Adipocyte (in vitro differentiated cells): ENCODE data around the gene SMIM41.
A peak's percentile ranks its signal among the peaks of the same experiment; 100 is the strongest.

ENCODE experiments used
- DNase-seq: peaks from one replicate; pipeline ENCODE4 v3.0.0-alpha.2; 2015; ENCODE audit warnings: low read depth
- H3K27me3 ChIP-seq: replicated peaks from 2 replicates; pipeline ENCODE4 v1.7.0; 2013; ENCODE audit warnings: mild to moderate bottlenecking, low read length, moderate library complexity; ENCODE audit not compliant: control insufficient read depth, insufficient read depth
- H3K36me3 ChIP-seq: 2 replicates; pipeline ENCODE4 v1.7.0; 2013; ENCODE audit warnings: low read length, mild to moderate bottlenecking, moderate library complexity; ENCODE audit not compliant: control insufficient read depth, insufficient read depth, severe bottlenecking
- H3K4me1 ChIP-seq: 2 replicates; pipeline ENCODE4 v1.7.0; 2013; ENCODE audit warnings: mild to moderate bottlenecking, low read length, moderate library complexity; ENCODE audit not compliant: control insufficient read depth, insufficient read depth
- H3K4me3 ChIP-seq: 2 replicates; pipeline ENCODE4 v1.7.0; 2013; ENCODE audit warnings: mild to moderate bottlenecking, low read length, moderate library complexity
- H3K9ac ChIP-seq: 2 replicates; pipeline ENCODE4 v1.7.0; 2013; ENCODE audit warnings: mild to moderate bottlenecking, low read length, moderate library complexity
- H3K9me3 ChIP-seq: 2 replicates; pipeline ENCODE4 v1.7.0; 2013; ENCODE audit warnings: mild to moderate bottlenecking, low read length, moderate library complexity; ENCODE audit not compliant: control insufficient read depth

SMIM41 gene

GRCh38 chr12:52079576-52080402 is at the start of gene SMIM41:
Gene SMIM41, plus strand, starts transcription at chr12:52079704. Its CDS starts 76 bp downstream, at chr12:52079780.
- no peak within 1 kb of the TSS for H3K4me3 ChIP-seq
- H3K36me3 ChIP-seq: peaks cover 32% of the 10 kb centered on the region
- no peaks in the 10 kb centered on the region for H3K27me3 ChIP-seq
- no peak for DNase-seq
- H3K9me3 ChIP-seq: no peaks in the 10 kb centered on the region
- H3K9ac ChIP-seq: no peak within 1 kb of the TSS
- H3K4me1 ChIP-seq: peaks cover 21% of the 10 kb centered on the region

DNA sequence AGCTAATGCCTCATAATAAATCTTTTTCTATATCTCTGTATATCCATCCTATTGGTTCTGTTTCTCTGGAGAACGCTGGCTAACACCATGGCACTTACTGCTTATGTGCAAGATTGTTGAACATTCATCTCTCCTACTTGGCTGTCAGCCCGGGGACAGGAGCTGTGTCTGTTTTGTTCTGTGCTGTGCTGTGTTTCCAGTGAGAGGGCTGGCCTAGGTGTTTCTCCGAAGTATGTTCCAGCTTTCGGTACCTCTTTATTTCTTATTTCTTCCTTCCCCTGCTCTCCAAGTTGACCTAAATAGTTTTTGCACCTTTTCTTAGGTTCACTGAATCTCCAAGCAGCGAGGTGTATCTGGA is 47.1 kb upstream of the SMIM41 start:
- peak overlapping the region; percentile 13 for H3K9ac ChIP-seq
- peak; percentile 82 for DNase-seq

GRCh38 chr12:52032804-52033445 is 46.6 kb upstream of the SMIM41 start:
- DNase-seq: peak; percentile 99
- Histone ChIP-seq H3K9me3 (no peaks in the 10 kb centered on the region), H3K36me3 (no peaks in the 10 kb centered on the region), H3K4me3 (peak overlapping the region; percentile 76), H3K4me1 (peaks cover 17% of the 10 kb centered on the region), H3K27me3 (no peaks in the 10 kb centered on the region), H3K9ac (peak overlapping the region; percentile 81)

More for the DNA sequence above, 47.1 kb upstream of the SMIM41 start:
- Histone ChIP-seq H3K9me3 (no peaks in the 10 kb centered on the region), H3K4me3 (peak overlapping the region; percentile 66), H3K4me1 (peaks cover 17% of the 10 kb centered on the region), H3K27me3 (no peaks in the 10 kb centered on the region), H3K36me3 (no peaks in the 10 kb centered on the region)

- no peaks in the 10 kb centered on the region for H3K36me3 ChIP-seq
- no peaks in the 10 kb centered on the region for H3K27me3 ChIP-seq
- H3K4me1 ChIP-seq: peaks cover 17% of the 10 kb centered on the region
- peak overlapping the region; percentile 76 for H3K4me3 ChIP-seq
- no peaks in the 10 kb centered on the region for H3K9me3 ChIP-seq
- no peak for DNase-seq
- peak overlapping the region; percentile 81 for H3K9ac ChIP-seq
Observed at GRCh38 chr12:52033446-52034140, 45.9 kb upstream of the SMIM41 start.

DNA sequence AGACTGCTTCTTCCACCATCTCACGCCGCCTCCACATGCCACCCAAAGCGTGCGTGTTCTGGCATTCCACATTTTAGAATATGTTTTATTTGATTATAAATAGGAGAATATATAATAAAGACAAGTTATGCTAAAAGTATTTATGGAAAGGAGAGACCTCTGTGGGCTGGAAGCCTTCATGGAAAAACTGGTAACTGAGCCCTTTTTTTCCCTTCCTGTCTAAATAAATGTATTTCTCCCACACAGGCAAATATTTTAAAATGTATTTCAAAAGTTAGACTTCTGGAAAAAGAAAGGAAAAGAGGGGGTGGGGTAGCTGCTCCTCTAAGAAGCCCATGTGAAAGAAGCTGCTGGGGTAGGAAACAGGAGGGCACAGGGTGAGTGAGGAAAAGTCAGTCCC is 44.3 kb upstream of the SMIM41 start:
- Histone ChIP-seq H3K36me3 (no peaks in the 10 kb centered on the region), H3K9ac (no peak overlapping the region)

DNA sequence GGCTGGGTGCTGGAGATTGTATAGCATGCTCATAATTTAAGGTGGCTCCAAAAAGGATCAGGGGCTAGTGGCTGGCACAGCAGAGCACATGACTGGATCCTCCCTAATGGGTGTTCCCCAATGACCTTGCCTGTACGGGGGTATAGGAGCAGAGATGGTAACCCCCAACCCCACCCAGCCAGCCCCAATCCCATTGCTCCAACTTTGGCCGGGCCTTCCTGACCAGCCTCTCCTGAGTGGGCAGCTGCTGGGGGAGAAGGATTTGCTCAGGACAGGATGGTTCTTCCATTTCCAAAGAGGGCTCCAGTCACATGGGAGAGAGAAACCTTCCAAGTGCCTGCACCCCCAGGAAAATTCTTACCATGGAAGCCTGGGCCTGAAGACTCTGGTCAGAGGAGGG is 43.6 kb upstream of the SMIM41 start:
- H3K9ac ChIP-seq: no peak overlapping the region
- no peaks in the 10 kb centered on the region for H3K36me3 ChIP-seq
- DNase-seq: no peak
- H3K9me3 ChIP-seq: no peaks in the 10 kb centered on the region
- H3K4me1 ChIP-seq: peaks cover 17% of the 10 kb centered on the region
- H3K4me3 ChIP-seq: no peak overlapping the region
- H3K27me3 ChIP-seq: no peaks in the 10 kb centered on the region

More for the DNA sequence above, 44.3 kb upstream of the SMIM41 start:
- H3K27me3 ChIP-seq: no peaks in the 10 kb centered on the region
- peaks cover 17% of the 10 kb centered on the region for H3K4me1 ChIP-seq
- H3K9me3 ChIP-seq: no peaks in the 10 kb centered on the region
- no peak overlapping the region for H3K4me3 ChIP-seq
- DNase-seq: no peak

GRCh38 chr12:52036587-52037171 is 42.8 kb upstream of the SMIM41 start:
- H3K9ac ChIP-seq: no peak overlapping the region
- peak; percentile 96 for DNase-seq
- H3K36me3 ChIP-seq: no peaks in the 10 kb centered on the region
- no peaks in the 10 kb centered on the region for H3K27me3 ChIP-seq
- no peaks in the 10 kb centered on the region for H3K9me3 ChIP-seq
- H3K4me1 ChIP-seq: peaks cover 17% of the 10 kb centered on the region
- H3K4me3 ChIP-seq: peak overlapping the region; percentile 58

DNA sequence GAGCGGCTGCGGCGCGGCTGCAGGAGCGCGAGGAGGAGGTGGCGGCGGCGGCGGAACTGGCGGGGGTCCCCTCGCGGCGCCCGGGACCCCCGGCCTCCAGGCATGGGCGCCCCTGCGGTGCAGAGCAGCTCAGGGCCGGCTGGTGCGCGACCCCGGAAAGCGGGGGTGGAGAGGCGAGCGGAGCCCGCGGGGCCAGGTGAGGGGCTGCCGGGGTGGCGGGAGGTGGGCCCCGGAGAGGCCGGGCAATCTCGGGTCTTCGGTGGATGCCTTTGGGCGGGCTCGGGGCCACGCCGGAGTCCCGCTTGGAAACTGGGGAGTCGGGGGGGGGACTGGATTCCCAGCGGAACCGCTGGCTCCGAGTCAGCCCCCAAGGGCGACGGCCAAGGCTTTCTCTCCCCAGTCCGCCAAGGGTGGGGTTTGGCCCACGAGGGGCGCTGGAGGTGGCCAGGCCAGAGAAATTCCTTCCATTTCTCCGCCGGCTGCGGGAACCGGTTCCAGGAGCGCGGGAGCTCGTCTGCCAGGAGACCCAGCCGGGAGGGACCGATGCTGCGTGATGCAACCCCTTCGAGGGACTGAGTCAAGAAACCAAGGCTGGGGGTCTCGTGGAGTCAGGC is 42.1 kb upstream of the SMIM41 start:
- peak; percentile 89 for DNase-seq
- peaks cover 13% of the 10 kb centered on the region for H3K4me1 ChIP-seq
- peak overlapping the region; percentile 75 for H3K9ac ChIP-seq
- peak overlapping the region; percentile 80 for H3K4me3 ChIP-seq
- H3K36me3 ChIP-seq: no peaks in the 10 kb centered on the region
- no peaks in the 10 kb centered on the region for H3K9me3 ChIP-seq
- no peaks in the 10 kb centered on the region for H3K27me3 ChIP-seq

DNA sequence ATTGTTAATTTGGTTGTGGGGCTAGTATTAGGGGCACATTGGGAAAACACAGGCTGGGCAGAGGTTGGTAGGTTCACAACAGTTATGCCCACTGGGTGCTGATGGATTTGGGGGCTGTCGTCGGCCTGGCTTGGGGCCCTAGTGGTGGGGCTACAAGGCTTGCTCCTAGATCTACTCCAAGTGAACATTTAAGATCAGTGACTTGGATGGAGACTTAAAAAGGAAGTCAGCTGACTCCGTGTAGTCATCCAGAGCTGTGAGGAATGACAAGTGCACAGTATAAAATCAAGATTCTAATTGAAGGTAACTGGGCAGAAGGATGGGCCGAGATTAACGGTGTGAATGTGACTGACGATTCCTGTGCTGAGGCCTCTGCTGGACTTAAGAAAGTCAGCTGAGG is 41.1 kb upstream of the SMIM41 start:
- Histone ChIP-seq H3K36me3 (no peaks in the 10 kb centered on the region), H3K9me3 (no peaks in the 10 kb centered on the region), H3K9ac (peak overlapping the region; percentile 20), H3K27me3 (no peaks in the 10 kb centered on the region), H3K4me3 (no peak overlapping the region), H3K4me1 (peaks cover 4% of the 10 kb centered on the region)
- no peak for DNase-seq

DNA sequence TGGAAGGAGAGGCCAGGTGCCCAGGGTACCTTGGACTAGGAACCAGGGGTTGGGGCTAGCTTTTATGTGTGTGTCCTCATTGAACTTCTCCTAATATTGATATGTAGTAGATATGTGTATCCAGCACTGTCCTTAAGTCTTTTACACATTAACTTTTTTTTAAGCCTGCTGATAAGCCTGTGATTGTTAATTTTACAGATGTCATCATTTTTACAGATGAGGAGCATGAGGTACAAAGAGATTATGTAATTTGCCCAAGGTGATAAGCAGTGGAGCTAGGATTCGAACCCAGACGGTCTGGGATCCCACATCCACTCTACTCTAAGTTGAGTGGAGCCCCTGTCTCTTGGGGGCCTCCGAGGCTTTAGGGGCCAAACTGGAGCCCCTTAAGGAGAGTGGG is 38.5 kb upstream of the SMIM41 start:
- Histone ChIP-seq H3K4me3 (no peak overlapping the region), H3K9ac (no peak overlapping the region), H3K4me1 (peaks cover 25% of the 10 kb centered on the region), H3K36me3 (no peaks in the 10 kb centered on the region), H3K9me3 (no peaks in the 10 kb centered on the region), H3K27me3 (no peaks in the 10 kb centered on the region)
- no peak for DNase-seq
